Activated CD4-positive, alpha-beta T cell treated with anti-CD3 and anti-CD28 coated beads for 1 hour (primary cell): ENCODE measurements around the gene BMI1.

Experiments
- DNase-seq: peaks from one replicate; pipeline ENCODE4 v3.0.0-alpha.2; 2020

BMI1 gene

DNA sequence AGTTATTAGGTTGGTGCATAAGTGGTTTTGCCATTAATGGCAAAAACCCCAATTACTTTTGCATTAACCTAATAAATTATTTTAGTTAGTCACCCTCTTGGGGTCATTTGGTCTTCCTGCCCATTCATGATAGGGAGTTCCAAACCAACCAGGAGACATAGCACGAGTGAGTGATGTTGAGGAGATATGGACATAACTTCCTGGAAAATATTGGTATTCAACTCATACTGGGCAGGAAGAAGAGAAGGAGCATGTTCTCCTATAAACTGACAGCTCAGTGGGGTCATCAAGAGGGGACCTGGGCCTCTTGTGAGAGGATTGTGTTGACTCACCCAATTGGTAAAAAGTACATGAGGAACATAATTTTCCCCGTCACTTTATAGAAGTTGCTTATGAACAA is 48.1 kb downstream of the BMI1 start:
- no peak for DNase-seq

GRCh38 chr10:22369434-22370072 is 48.7 kb downstream of the BMI1 start:
- DNase-seq: no peak

GRCh38 chr10:22370320-22370719 is 49.4 kb downstream of the BMI1 start:
- no peak for DNase-seq

- no peak for DNase-seq
Measured at GRCh38 chr10:22372298-22372697, 51.4 kb downstream of the BMI1 start.

GRCh38 chr10:22372917-22373316 is 52.0 kb downstream of the BMI1 start:
- DNase-seq: no peak

DNA sequence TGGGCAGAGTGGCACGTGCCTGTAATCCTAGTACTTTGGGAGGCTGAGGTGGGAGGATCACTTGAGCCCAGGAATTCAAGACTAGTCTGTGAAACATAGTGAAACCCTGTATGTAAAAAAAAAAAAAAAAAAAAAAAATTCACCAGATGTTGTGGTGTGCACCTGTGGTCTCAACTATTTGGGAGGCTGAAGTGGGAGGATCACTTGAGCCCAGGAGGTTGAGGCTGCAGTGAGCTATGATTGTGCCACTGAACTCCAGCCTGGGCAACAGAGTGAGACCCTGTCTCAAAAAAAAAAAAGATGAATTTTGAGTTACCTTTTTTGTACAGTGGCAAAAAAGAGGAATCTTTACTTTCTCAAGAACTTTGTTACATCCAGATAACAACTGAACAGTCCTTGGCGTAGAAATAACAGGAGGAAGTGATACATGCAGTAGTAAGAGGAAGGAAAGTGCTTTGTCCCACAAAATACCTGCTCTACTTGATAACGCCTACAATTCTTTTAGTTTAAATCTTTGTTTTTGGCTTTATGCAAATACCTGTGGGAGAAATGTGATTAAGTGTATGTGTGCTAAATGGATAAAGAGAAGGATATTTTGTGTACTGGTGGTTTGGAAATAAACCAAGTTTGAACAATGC is 53.7 kb downstream of the BMI1 start:
- no peak for DNase-seq

- DNase-seq: no peak
Measured at GRCh38 chr10:22379059-22379458, 58.2 kb downstream of the BMI1 start.
